PFSK-1 (cell line): ENCODE data around the gene ZNF674.

Source experiments
- FOXP2 ChIP-seq: optimal IDR thresholded peaks from 2 replicates; pipeline ENCODE3; 2011; ENCODE audit warnings: borderline replicate concordance, control low read depth, inconsistent platforms; ENCODE audit not compliant: insufficient read depth; ENCODE audit errors: extremely low read length, extremely low read depth
- POLR2AphosphoS5 ChIP-seq: IDR thresholded peaks from 2 replicates; pipeline ENCODE4 v1.6.1; 2012; ENCODE audit warnings: low read depth, mild to moderate bottlenecking, control low read depth, low read length, moderate library complexity
- REST ChIP-seq, 2 experiments: IDR thresholded peaks; 2 replicates each; pipeline versions ENCODE4 v1.6.1 to v1.8.0; 2011 to 2012; ENCODE audit warnings: low read depth in 2 of 2, low read length in 2 of 2, control low read depth in 1 of 2, inconsistent platforms in 1 of 2, mild to moderate bottlenecking in 1 of 2, moderate library complexity in 1 of 2; ENCODE audit not compliant: insufficient read depth in 1 of 2
- SIN3A ChIP-seq: IDR thresholded peaks from 2 replicates; pipeline ENCODE4 v1.6.1; 2012; ENCODE audit warnings: mild to moderate bottlenecking, low read length, moderate library complexity, borderline replicate concordance; ENCODE audit not compliant: insufficient read depth
- TAF1 ChIP-seq: IDR thresholded peaks from 2 replicates; pipeline ENCODE4 v1.6.1; 2012; ENCODE audit warnings: low read length, control low read depth, borderline replicate concordance; ENCODE audit not compliant: insufficient read depth

- TF ChIP-seq POLR2AphosphoS5 = no peak
- TF ChIP-seq REST (IDR thresholded peaks at IDR 0.05; ENCODE audit: insufficient read depth in 1 of 2, low read depth in 2 of 2, low read length in 2 of 2) = no peak
- no peak for TF ChIP-seq FOXP2
- TF ChIP-seq SIN3A = no peak
- no peak for TF ChIP-seq TAF1
Measured at GRCh38 chrX:46577221-46578005, 32.2 kb upstream of the ZNF674 start.
